NOMO-1 treated with DMSO at 0.1 percent for 48 hours (cell line): ENCODE results near the gene PCP4.
"Not testable (repeated sequence)": the region's sequence is repeated elsewhere in the genome, so short reads cannot be mapped to it uniquely, and the experiment has no call there.

ENCODE experiments used
- DNase-seq: peaks from one replicate; lab custom pipeline; 2025; ENCODE audit not compliant: unreplicated experiment; lab: John Stamatoyannopoulos, UW

Gene PCP4

GRCh38 chr21:39863111-39863510, 4.1 kb upstream of the PCP4 start:
- DNase-seq, result no peak

GRCh38 chr21:39866093-39866492, 1.1 kb upstream of the PCP4 start:
- no peak for DNase-seq

GRCh38 chr21:39869141-39869818, 2.0 kb downstream of the PCP4 start:
- no peak for DNase-seq

- DNase-seq, result no peak
Observed at GRCh38 chr21:39873687-39874086, 6.4 kb downstream of the PCP4 start.

- no peak for DNase-seq
Observed at GRCh38 chr21:39874206-39874605, 7.0 kb downstream of the PCP4 start.

- no peak for DNase-seq
Observed at GRCh38 chr21:39874759-39875158, 7.5 kb downstream of the PCP4 start.

GRCh38 chr21:39881661-39882060, 14.4 kb downstream of the PCP4 start:
- no peak for DNase-seq

- no peak for DNase-seq
Observed at GRCh38 chr21:39882151-39882838, 15.1 kb downstream of the PCP4 start.

GRCh38 chr21:39882839-39883195, 15.6 kb downstream of the PCP4 start:
- DNase-seq, result no peak

GRCh38 chr21:39885119-39885848, 18.0 kb downstream of the PCP4 start:
- DNase-seq, result no peak

- DNase-seq, result no peak
Observed at GRCh38 chr21:39888848-39889247, 21.6 kb downstream of the PCP4 start.

- no peak for DNase-seq
Observed at GRCh38 chr21:39891111-39891510, 23.9 kb downstream of the PCP4 start.

GRCh38 chr21:39891863-39892262, 24.6 kb downstream of the PCP4 start:
- DNase-seq, result not testable (repeated sequence)

- DNase-seq, result no peak
Observed at GRCh38 chr21:39900491-39900890, 33.3 kb downstream of the PCP4 start.

GRCh38 chr21:39900911-39901310, 33.7 kb downstream of the PCP4 start:
- DNase-seq, result no peak

GRCh38 chr21:39902986-39903385, 35.7 kb downstream of the PCP4 start:
- DNase-seq, result no peak

- DNase-seq, result no peak
Observed at GRCh38 chr21:39904457-39904856, 37.2 kb downstream of the PCP4 start.

GRCh38 chr21:39908265-39908923, 41.2 kb downstream of the PCP4 start:
- DNase-seq, result no peak

GRCh38 chr21:39911286-39912199, 44.3 kb downstream of the PCP4 start:
- no peak for DNase-seq

- DNase-seq, result no peak
Observed at GRCh38 chr21:39913706-39914305, 46.6 kb downstream of the PCP4 start.
